ENCODE results near the gene SUV39H2. TPM values are rescaled to one million over a fixed set of nuclear protein-coding genes. Genes with fewer than 3 reads are reported as not detected.

SUV39H2 gene
- total RNA-seq, 1 experiment from 2014 or later: 16.0 TPM

- no peak for DNase-seq (ENCODE audit: unreplicated experiment)
- no peaks in the 10 kb centered on the region for H3K27me3 Mint-ChIP-seq (ENCODE audit: insufficient read depth, unreplicated experiment)
- CTCF ChIA-PET: interaction anchor here (1.6 kb wide), 1 partner anchor 17 kb away, joined by 6 read pairs; no protein-coding TSS in a partner anchor
- intact Hi-C loops (cut with micrococcal nuclease): no loop called here
- POLR2A ChIA-PET: interaction anchor here (1.0 to 1.6 kb wide), 2 partner anchors 15 to 26 kb away, joined by 3 to 6 read pairs; partner anchors contain the start of gene SUV39H2
- no peaks in the 10 kb centered on the region for H3K4me1 Mint-ChIP-seq (ENCODE audit: insufficient read depth, unreplicated experiment)
- BruUV-seq (replicated peaks): no TSS peak
- H3K27ac Mint-ChIP-seq (ENCODE audit: low read depth, unreplicated experiment): no peak overlapping the region
- no peaks in the 10 kb centered on the region for H3K9me3 Mint-ChIP-seq (ENCODE audit: unreplicated experiment)
- TF ChIP-seq CTCF (IDR thresholded peaks at IDR 0.05; ENCODE audit: unreplicated experiment): no peak
- H3K4me3 Mint-ChIP-seq (ENCODE audit: unreplicated experiment): no peak overlapping the region
- peaks cover 66% of the 10 kb centered on the region for H3K36me3 Mint-ChIP-seq (ENCODE audit: insufficient read depth, unreplicated experiment)
Measured at GRCh38 chr10:14852236-14852635, 26.4 kb upstream of the SUV39H2 start.

- Mint-ChIP-seq H3K27me3 (ENCODE audit: insufficient read depth, unreplicated experiment) (no peaks in the 10 kb centered on the region), H3K36me3 (ENCODE audit: insufficient read depth, unreplicated experiment) (peaks cover 60% of the 10 kb centered on the region), H3K4me1 (ENCODE audit: insufficient read depth, unreplicated experiment) (no peaks in the 10 kb centered on the region), H3K9me3 (ENCODE audit: unreplicated experiment) (no peaks in the 10 kb centered on the region), H3K4me3 (ENCODE audit: unreplicated experiment) (no peak overlapping the region), H3K27ac (ENCODE audit: low read depth, unreplicated experiment) (no peak overlapping the region)
- POLR2A ChIA-PET: interaction anchor here (1.4 kb wide), 1 partner anchor 17 kb away, joined by 3 read pairs; the partner anchor contains the start of genes HSPA14 and MSANTD7
- no TSS peak for BruUV-seq (replicated peaks)
- TF ChIP-seq CTCF (IDR thresholded peaks at IDR 0.05; ENCODE audit: unreplicated experiment): no peak
- intact Hi-C loops (cut with micrococcal nuclease): loop anchor here (2.0 kb wide), 1 partner anchor 21 kb away; no protein-coding TSS in a partner anchor
- no peak for DNase-seq (ENCODE audit: unreplicated experiment)
- CTCF ChIA-PET: no interaction called here
Measured at GRCh38 chr10:14855453-14855852, 23.2 kb upstream of the SUV39H2 start.

GRCh38 chr10:14858338-14858960 is 20.2 kb upstream of the SUV39H2 start:
- DNase-seq (ENCODE audit: unreplicated experiment): no peak
- H3K27ac Mint-ChIP-seq (ENCODE audit: low read depth, unreplicated experiment): no peak overlapping the region
- no peaks in the 10 kb centered on the region for H3K4me1 Mint-ChIP-seq (ENCODE audit: insufficient read depth, unreplicated experiment)
- H3K4me3 Mint-ChIP-seq (ENCODE audit: unreplicated experiment): no peak overlapping the region
- H3K9me3 Mint-ChIP-seq (ENCODE audit: unreplicated experiment): no peaks in the 10 kb centered on the region
- intact Hi-C loops (cut with micrococcal nuclease): no loop called here
- peaks cover 42% of the 10 kb centered on the region for H3K36me3 Mint-ChIP-seq (ENCODE audit: insufficient read depth, unreplicated experiment)
- no peaks in the 10 kb centered on the region for H3K27me3 Mint-ChIP-seq (ENCODE audit: insufficient read depth, unreplicated experiment)
- ChIA-PET CTCF (interaction anchor here (0.9 kb wide), 1 partner anchor 46 kb away, joined by 3 read pairs; no protein-coding TSS in a partner anchor), POLR2A (interaction anchor here (0.6 to 2.0 kb wide), 2 partner anchors 20 to 21 kb away, joined by 3 to 6 read pairs; partner anchors contain the start of genes CDNF, HSPA14 and MSANTD7)
- BruUV-seq (replicated peaks): no TSS peak
- TF ChIP-seq CTCF (IDR thresholded peaks at IDR 0.05; ENCODE audit: unreplicated experiment): no peak

GRCh38 chr10:14859043-14859442 is 19.6 kb upstream of the SUV39H2 start:
- POLR2A ChIA-PET: interaction anchor here (1.1 to 2.0 kb wide), 2 partner anchors 19 to 22 kb away, joined by 4 to 6 read pairs; partner anchors contain the start of genes CDNF, HSPA14 and MSANTD7
- H3K9me3 Mint-ChIP-seq (ENCODE audit: unreplicated experiment): no peaks in the 10 kb centered on the region
- CTCF ChIA-PET: interaction anchor here (0.7 to 0.9 kb wide), 3 partner anchors 8 to 46 kb away, joined by 3 read pairs; no protein-coding TSS in a partner anchor

More at GRCh38 chr10:14859043-14859442, 19.6 kb upstream of the SUV39H2 start:
- no peaks in the 10 kb centered on the region for H3K27me3 Mint-ChIP-seq (ENCODE audit: insufficient read depth, unreplicated experiment)
- no peak overlapping the region for H3K27ac Mint-ChIP-seq (ENCODE audit: low read depth, unreplicated experiment)
- H3K4me3 Mint-ChIP-seq (ENCODE audit: unreplicated experiment): no peak overlapping the region
- no peaks in the 10 kb centered on the region for H3K4me1 Mint-ChIP-seq (ENCODE audit: insufficient read depth, unreplicated experiment)
- no TSS peak for BruUV-seq (replicated peaks)
- H3K36me3 Mint-ChIP-seq (ENCODE audit: insufficient read depth, unreplicated experiment): peaks cover 36% of the 10 kb centered on the region
- DNase-seq (ENCODE audit: unreplicated experiment): no peak
- intact Hi-C loops (cut with micrococcal nuclease): no loop called here
- no peak for TF ChIP-seq CTCF (IDR thresholded peaks at IDR 0.05; ENCODE audit: unreplicated experiment)

Data from MCF 10A (cell line).